Keratinocyte (primary cell): ENCODE data around the gene FBH1. TPM values are rescaled to one million over a fixed set of nuclear protein-coding genes. Genes with fewer than 3 reads are reported as not detected.

Experiments
- DNase-seq: peaks from one replicate; pipeline ENCODE4 v3.0.0-alpha.2; 2011; ENCODE audit warnings: low read depth, missing footprints, low spot score
- FAIRE-seq: peaks from 2 replicates; lab custom pipeline; 2011; peaks lifted over from hg19 to GRCh38; lab: Jason Lieb, UNC
- H2AFZ ChIP-seq: 2 replicates; pipeline ENCODE4 v1.6.0; 2012; ENCODE audit warnings: low read length, control low read depth, inconsistent platforms; ENCODE audit not compliant: control insufficient read depth
- H3K27ac ChIP-seq: 2 replicates; pipeline ENCODE4 v1.5.1; 2011; ENCODE audit warnings: low read length; ENCODE audit not compliant: control insufficient read depth, insufficient read depth
- H3K27me3 ChIP-seq: 3 replicates; pipeline ENCODE4 v1.6.0; 2011; ENCODE audit warnings: low read length; ENCODE audit not compliant: control insufficient read depth, insufficient read depth; ENCODE audit errors: extremely low read depth
- H3K36me3 ChIP-seq, 2 experiments: 2 replicates in 1 of 2; 3 replicates in 1 of 2; pipeline ENCODE4 v1.5.1; 2011; ENCODE audit warnings: low read length in 2 of 2, mild to moderate bottlenecking in 1 of 2; ENCODE audit not compliant: control insufficient read depth in 2 of 2, insufficient read depth in 2 of 2; ENCODE audit errors: extremely low read depth in 1 of 2
- H3K4me1 ChIP-seq: 3 replicates; pipeline ENCODE4 v1.5.1; 2011; ENCODE audit warnings: low read length; ENCODE audit not compliant: control insufficient read depth, insufficient read depth; ENCODE audit errors: extremely low read depth
- H3K4me2 ChIP-seq: 3 replicates; pipeline ENCODE4 v1.6.0; 2011; ENCODE audit warnings: low read depth, low read length; ENCODE audit not compliant: control insufficient read depth, insufficient read depth; ENCODE audit errors: extremely low read depth
- H3K4me3 ChIP-seq, 3 experiments: fragments of 200-600 bp in 1 of 3; sonication (generic) in 1 of 3; 2 replicates in 2 of 3; 3 replicates in 1 of 3; pipeline ENCODE4 v1.5.1; 2011 to 2016; ENCODE audit warnings: low read length in 3 of 3, mild to moderate bottlenecking in 3 of 3, control low read depth in 2 of 3, inconsistent platforms in 1 of 3, low read depth in 1 of 3, mixed read lengths in 1 of 3, mixed run types in 1 of 3, moderate library complexity in 1 of 3; ENCODE audit not compliant: control insufficient read depth in 2 of 3, insufficient read depth in 2 of 3; ENCODE audit errors: extremely low read depth in 1 of 3
- H3K79me2 ChIP-seq: 2 replicates; pipeline ENCODE4 v1.6.0; 2012; ENCODE audit warnings: low read length; ENCODE audit not compliant: control insufficient read depth, insufficient read depth
- H3K9ac ChIP-seq: 3 replicates; pipeline ENCODE4 v1.6.0; 2011; ENCODE audit warnings: low read length; ENCODE audit not compliant: control insufficient read depth, insufficient read depth; ENCODE audit errors: extremely low read depth
- H3K9me1 ChIP-seq: 3 replicates; pipeline ENCODE4 v1.6.0; 2011; ENCODE audit warnings: low read length; ENCODE audit not compliant: control insufficient read depth, insufficient read depth; ENCODE audit errors: extremely low read depth
- H3K9me3 ChIP-seq: 2 replicates; pipeline ENCODE4 v1.5.1; 2012; ENCODE audit warnings: low read depth, low read length; ENCODE audit not compliant: control insufficient read depth
- H4K20me1 ChIP-seq: 3 replicates; pipeline ENCODE4 v1.6.0; 2011; ENCODE audit warnings: low read length; ENCODE audit not compliant: control insufficient read depth, insufficient read depth; ENCODE audit errors: extremely low read depth
- CTCF ChIP-seq, 3 experiments: IDR thresholded peaks in 1 of 3; conservative IDR thresholded peaks in 1 of 3; optimal IDR thresholded peaks in 1 of 3; 2 replicates in 2 of 3; 3 replicates in 1 of 3; pipeline versions ENCODE3 to v1.5.1; 2011; ENCODE audit warnings: low read length in 3 of 3, mild to moderate bottlenecking in 3 of 3, moderate library complexity in 2 of 3, control low read depth in 1 of 3, inconsistent platforms in 1 of 3; ENCODE audit not compliant: insufficient read depth in 2 of 3; ENCODE audit errors: extremely low read depth in 1 of 3
- EZH2 ChIP-seq: IDR thresholded peaks from one replicate; pipeline ENCODE4 v1.6.1; 2012; ENCODE audit warnings: inconsistent platforms, mild to moderate bottlenecking, low read length, moderate library complexity
- dilution Hi-C: fragments of 300-500 bp; cut with MboI; formaldehyde crosslinking; loops from one replicate; pipeline ENCODE4 v1.7.0; 2020; ENCODE audit warnings: low sequenced_read_pairs; ENCODE audit not compliant: extremely low pct_ligation_motif_present
- polyA plus RNA-seq, 5 experiments: library from polyadenylated mRNA; depleted of rRNA in 3 of 5; stranded (reverse) in 3 of 5; stranded (forward) in 1 of 5; unstranded in 1 of 5; fragments of >200 nt; gene quantifications; 1 replicate in 1 of 5; 2 replicates in 3 of 5; 3 replicates in 1 of 5; pipeline versions ENCODE4 v1.2.1 to v1.2.3, GENCODE V29; 2011 to 2012; ENCODE audit warnings: missing spikeins in 2 of 5, low read depth in 1 of 5, low replicate concordance in 1 of 5

Gene FBH1
- polyA plus RNA-seq, 1 donor (not counting 4 experiments of a cell fraction or from before 2014, with no cell fraction given): 61.8 TPM

- no peak overlapping the region for H2AFZ ChIP-seq
- H3K79me2 ChIP-seq: no peaks in the 10 kb centered on the region
- dilution Hi-C loops: loop anchor here (25.0 kb wide), 1 partner anchor 122 kb away; the partner anchor contains the start of gene RBM17
- H3K4me3 ChIP-seq: no peak overlapping the region
- no peak overlapping the region for H3K4me2 ChIP-seq
- no peaks in the 10 kb centered on the region for H3K9me1 ChIP-seq
- no peaks in the 10 kb centered on the region for H3K36me3 ChIP-seq
- no peak for DNase-seq
- H3K27me3 ChIP-seq: no peaks in the 10 kb centered on the region
- no peak overlapping the region for H3K27ac ChIP-seq
- TF ChIP-seq CTCF (optimal IDR thresholded peaks at IDR 0.05 in 1 of 3, IDR thresholded peaks at IDR 0.05 in 1 of 3, conservative IDR thresholded peaks at IDR 0.05 in 1 of 3; ENCODE audit: extremely low read depth in 1 of 3, insufficient read depth in 2 of 3, low read length in 3 of 3) (no peak), EZH2 (no peak)
- no peak overlapping the region for H3K9ac ChIP-seq
- H4K20me1 ChIP-seq: no peaks in the 10 kb centered on the region
- no peak for FAIRE-seq
- H3K9me3 ChIP-seq: no peaks in the 10 kb centered on the region
- H3K4me1 ChIP-seq: no peaks in the 10 kb centered on the region
Observed at GRCh38 chr10:5965266-5965665, 75.2 kb downstream of the FBH1 start.

GRCh38 chr10:5968037-5968680, 78.1 kb downstream of the FBH1 start:
- no peak overlapping the region for H3K4me2 ChIP-seq
- dilution Hi-C loops: loop anchor here (25.0 kb wide), 1 partner anchor 119 kb away; the partner anchor contains the start of gene RBM17
- no peaks in the 10 kb centered on the region for H3K36me3 ChIP-seq
- no peaks in the 10 kb centered on the region for H3K79me2 ChIP-seq
- H3K27ac ChIP-seq: no peak overlapping the region
- no peak overlapping the region for H3K4me3 ChIP-seq
- H3K4me1 ChIP-seq: peaks cover 8% of the 10 kb centered on the region
- H4K20me1 ChIP-seq: no peaks in the 10 kb centered on the region
- no peak for FAIRE-seq
- no peaks in the 10 kb centered on the region for H3K9me1 ChIP-seq
- no peak for TF ChIP-seq CTCF (optimal IDR thresholded peaks at IDR 0.05 in 1 of 3, IDR thresholded peaks at IDR 0.05 in 1 of 3, conservative IDR thresholded peaks at IDR 0.05 in 1 of 3; ENCODE audit: extremely low read depth in 1 of 3, insufficient read depth in 2 of 3, low read length in 3 of 3)
- no peak for TF ChIP-seq EZH2
- H3K27me3 ChIP-seq: no peaks in the 10 kb centered on the region
- DNase-seq: no peak
- H3K9ac ChIP-seq: no peak overlapping the region
- no peaks in the 10 kb centered on the region for H3K9me3 ChIP-seq
- no peak overlapping the region for H2AFZ ChIP-seq
